Stimulated activated CD4-positive, alpha-beta T cell treated with anti-CD3 and anti-CD28 coated beads, TNF-alpha, amount 100 ng/mL, for 4 hours (primary cell): Measurements from ENCODE around the gene PCDHA6.
"Not testable (repeated sequence)": the region's sequence is repeated elsewhere in the genome, so short reads cannot be mapped to it uniquely, and the experiment has no call there.

Experiments
- DNase-seq, 3 experiments: peaks; one replicate each; pipeline ENCODE4 v3.0.0-alpha.2; 2020; ENCODE audit warnings: low read depth in 3 of 3

PCDHA6 gene

GRCh38 chr5:140827704-140828361 lies at the start of gene PCDHA6:
Gene PCDHA6, plus strand, starts transcription at chr5:140827960. Its CDS starts 132 bp downstream, at chr5:140828092.
- no peak for DNase-seq

- DNase-seq: no peak
Observed at GRCh38 chr5:140780512-140780911, 47.2 kb upstream of the PCDHA6 start.

- DNase-seq: no peak
Observed at GRCh38 chr5:140785905-140786686, 41.7 kb upstream of the PCDHA6 start, which contains the start of gene PCDHA1. Gene PCDHA1, plus strand, starts transcription at chr5:140786140.

GRCh38 chr5:140787422-140787821 lies 40.3 kb upstream of the PCDHA6 start:
- DNase-seq: not testable (repeated sequence)

- not testable (repeated sequence) for DNase-seq
Observed at GRCh38 chr5:140787849-140788504, 39.8 kb upstream of the PCDHA6 start.

GRCh38 chr5:140791089-140791488 lies 36.7 kb upstream of the PCDHA6 start:
- DNase-seq: no peak

- no peak for DNase-seq
Observed at GRCh38 chr5:140794595-140795258, 33.0 kb upstream of the PCDHA6 start, which contains the start of gene PCDHA2. Gene PCDHA2, plus strand, starts transcription at chr5:140794852.

- no peak for DNase-seq
Observed at GRCh38 chr5:140795259-140795641, 32.5 kb upstream of the PCDHA6 start.

GRCh38 chr5:140796072-140796717 lies 31.6 kb upstream of the PCDHA6 start:
- DNase-seq: not testable (repeated sequence)

- DNase-seq: no peak
Observed at GRCh38 chr5:140796718-140797095, 31.1 kb upstream of the PCDHA6 start.

GRCh38 chr5:140800816-140801493 lies 26.8 kb upstream of the PCDHA6 start, which contains the start of gene PCDHA3:
Gene PCDHA3, plus strand, starts transcription at chr5:140801057.
- DNase-seq: no peak

GRCh38 chr5:140801494-140801841 lies 26.3 kb upstream of the PCDHA6 start:
- DNase-seq: no peak

- not testable (repeated sequence) for DNase-seq
Observed at GRCh38 chr5:140802381-140802780, 25.4 kb upstream of the PCDHA6 start.

- DNase-seq: no peak
Observed at GRCh38 chr5:140802781-140803271, 24.9 kb upstream of the PCDHA6 start.

GRCh38 chr5:140806834-140807775 lies 20.7 kb upstream of the PCDHA6 start, which contains the start of gene PCDHA4:
Gene PCDHA4, plus strand, starts transcription at chr5:140807068.
- no peak for DNase-seq

GRCh38 chr5:140808241-140808888 lies 19.4 kb upstream of the PCDHA6 start:
- not testable (repeated sequence) for DNase-seq

GRCh38 chr5:140808889-140809291 lies 18.9 kb upstream of the PCDHA6 start:
- DNase-seq: no peak

GRCh38 chr5:140821375-140822280 lies 6.1 kb upstream of the PCDHA6 start, which contains the start of gene PCDHA5:
Gene PCDHA5, plus strand, starts transcription at chr5:140821613.
- DNase-seq: no peak
